ENCODE results near the gene PGM5. TPM values are rescaled to one million over a fixed set of nuclear protein-coding genes. Genes with fewer than 3 reads are reported as not detected.

The PGM5 gene
- 0.18 and 0.86 TPM in 2 replicates for total RNA-seq

GRCh38 chr9:68356380-68357118, at the start of gene PGM5:
PGM5 (plus strand) TSS chr9:68356611; CDS start chr9:68357128, 517 bp downstream.

GRCh38 chr9:68540712-68541535, 184.5 kb downstream of the PGM5 start, which contains the start of gene TMEM252:
TMEM252 (minus strand) TSS chr9:68540883; CDS start chr9:68540814, 69 bp downstream.

Other genes with a start within 250 kb of the PGM5 start
- 11.0 and 12.1 TPM in 2 replicates for gene ZNG1C, start 114.6 kb upstream of the PGM5 start, total RNA-seq
- gene FOXD4L3, start 53.7 kb upstream of the PGM5 start, total RNA-seq, result not detected in 2 replicates
- not detected in 2 replicates for gene TMEM252, start 184.3 kb downstream of the PGM5 start, total RNA-seq